Cerebellar cortex (tissue), 1 donor: Measurements from ENCODE around the gene SLC39A7.

Experiments
- DNase-seq: peaks from one replicate; pipeline ENCODE4 v3.0.0-alpha.2; 2015; ENCODE audit warnings: low spot score

The SLC39A7 gene

GRCh38 chr6:33236852-33237251 lies 36.2 kb downstream of the SLC39A7 start:
- no peak for DNase-seq

DNA sequence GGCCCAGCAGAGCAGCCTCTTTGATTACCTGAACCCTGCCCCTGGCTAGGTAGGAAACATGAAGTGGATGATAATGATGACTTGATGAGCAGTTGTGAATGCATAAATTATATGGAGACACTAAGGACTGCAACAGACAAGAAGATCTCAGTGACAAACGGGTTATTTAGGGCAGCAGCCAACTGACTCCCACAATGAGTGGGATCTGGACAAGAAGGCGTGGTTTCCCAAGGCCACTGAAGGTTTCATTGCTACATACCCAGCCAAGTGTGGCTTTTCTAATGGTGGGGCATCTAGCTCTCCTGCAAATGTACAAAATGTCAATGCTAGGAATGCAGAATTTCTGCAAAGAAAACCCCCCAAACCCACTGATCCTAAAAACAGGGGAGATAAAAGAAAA lies 37.1 kb downstream of the SLC39A7 start:
- DNase-seq, result no peak

DNA sequence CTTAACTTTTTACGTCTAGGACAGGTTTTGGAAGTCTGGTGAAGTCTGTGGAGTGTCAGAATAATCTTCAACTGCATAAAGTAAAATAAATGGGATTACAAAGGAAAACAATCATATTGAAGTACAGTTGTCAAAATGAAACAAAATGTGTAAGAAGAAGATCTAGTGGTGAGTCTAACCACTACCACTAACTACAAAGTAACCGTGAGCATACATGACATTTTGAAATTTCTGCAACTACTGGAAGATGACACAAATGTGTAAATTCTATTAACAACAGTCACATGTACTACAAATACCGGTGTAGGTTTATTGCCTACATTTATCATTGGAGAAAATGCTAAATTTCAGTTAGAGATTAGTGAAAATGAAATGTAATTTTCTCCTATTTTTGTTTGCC lies 41.3 kb downstream of the SLC39A7 start:
- no peak for DNase-seq

DNA sequence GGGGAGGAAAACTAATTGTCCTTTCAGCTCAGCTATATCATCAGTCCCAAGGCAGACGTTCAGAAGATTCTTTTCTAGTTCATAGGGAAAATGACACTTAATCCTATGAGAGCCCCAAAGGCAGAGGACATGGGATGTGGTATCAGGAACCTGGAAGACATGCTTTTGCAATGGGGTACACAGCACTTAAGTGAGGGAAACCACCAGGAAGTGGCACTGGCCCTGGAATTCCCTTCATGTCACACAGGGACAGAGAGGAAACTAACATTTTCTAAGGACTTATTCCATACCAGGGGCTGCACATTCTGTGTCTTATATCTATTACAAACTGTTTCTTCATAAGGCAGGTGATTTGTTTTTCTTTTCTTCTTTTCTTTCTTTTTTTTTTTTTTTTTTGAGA lies 42.8 kb downstream of the SLC39A7 start:
- DNase-seq, result no peak

GRCh38 chr6:33247977-33248642 lies 47.4 kb downstream of the SLC39A7 start:
- DNase-seq, result peak; percentile 92

DNA sequence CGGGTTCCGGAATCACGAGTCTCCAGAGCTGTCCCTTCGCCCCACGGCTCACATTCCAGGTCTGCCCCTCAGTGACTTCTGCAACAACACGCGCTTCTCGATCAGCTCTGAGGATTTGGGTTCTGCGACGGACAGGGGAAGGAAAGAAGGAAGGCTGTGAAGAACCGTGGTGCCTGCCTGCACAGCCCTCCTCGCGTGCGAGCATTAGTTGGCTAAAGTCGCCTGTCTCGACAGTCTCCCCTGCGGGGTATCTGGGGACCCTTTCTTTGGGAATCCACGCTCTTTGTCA lies 47.9 kb downstream of the SLC39A7 start:
- no peak for DNase-seq

DNA sequence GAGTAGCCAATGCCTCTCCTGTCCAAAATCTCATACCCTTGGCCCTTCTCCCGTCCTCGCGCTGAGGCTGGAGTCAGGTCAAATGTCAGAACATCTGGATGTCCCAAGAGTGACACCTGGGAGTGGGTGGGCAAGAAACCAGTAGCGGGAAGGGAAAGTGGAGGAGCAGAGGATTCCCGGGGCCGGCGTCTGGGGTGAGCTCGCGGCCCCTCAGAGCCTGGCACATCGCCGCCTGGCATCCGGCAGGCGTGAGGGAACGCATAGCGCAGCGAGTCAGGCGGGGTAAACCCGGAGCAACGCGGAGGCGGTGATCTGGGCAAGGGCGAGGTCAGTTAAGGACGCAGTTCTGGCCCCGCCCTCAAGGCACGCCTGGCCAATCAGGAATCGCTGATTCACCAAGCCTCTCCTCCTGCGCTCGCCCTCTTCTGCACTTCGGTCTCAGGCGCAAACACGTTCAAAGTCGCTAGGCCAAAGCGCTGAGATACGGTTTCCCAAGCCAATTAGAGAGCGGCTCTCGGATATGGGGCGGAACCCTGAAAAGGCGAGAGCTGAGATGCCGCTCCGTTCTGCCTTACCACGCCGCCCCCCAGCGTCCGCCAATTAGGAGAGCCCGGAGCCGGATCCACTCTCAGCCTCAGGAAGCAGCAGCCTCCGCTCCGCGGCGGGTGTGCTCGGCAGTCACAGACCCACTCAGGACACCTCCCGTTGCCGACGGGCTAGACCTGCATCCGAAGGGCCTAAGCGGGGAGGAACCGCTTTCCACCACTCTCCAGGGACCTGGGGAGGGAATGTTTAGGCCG lies 48.5 kb downstream of the SLC39A7 start:
- DNase-seq, result peak; percentile 100

DNA sequence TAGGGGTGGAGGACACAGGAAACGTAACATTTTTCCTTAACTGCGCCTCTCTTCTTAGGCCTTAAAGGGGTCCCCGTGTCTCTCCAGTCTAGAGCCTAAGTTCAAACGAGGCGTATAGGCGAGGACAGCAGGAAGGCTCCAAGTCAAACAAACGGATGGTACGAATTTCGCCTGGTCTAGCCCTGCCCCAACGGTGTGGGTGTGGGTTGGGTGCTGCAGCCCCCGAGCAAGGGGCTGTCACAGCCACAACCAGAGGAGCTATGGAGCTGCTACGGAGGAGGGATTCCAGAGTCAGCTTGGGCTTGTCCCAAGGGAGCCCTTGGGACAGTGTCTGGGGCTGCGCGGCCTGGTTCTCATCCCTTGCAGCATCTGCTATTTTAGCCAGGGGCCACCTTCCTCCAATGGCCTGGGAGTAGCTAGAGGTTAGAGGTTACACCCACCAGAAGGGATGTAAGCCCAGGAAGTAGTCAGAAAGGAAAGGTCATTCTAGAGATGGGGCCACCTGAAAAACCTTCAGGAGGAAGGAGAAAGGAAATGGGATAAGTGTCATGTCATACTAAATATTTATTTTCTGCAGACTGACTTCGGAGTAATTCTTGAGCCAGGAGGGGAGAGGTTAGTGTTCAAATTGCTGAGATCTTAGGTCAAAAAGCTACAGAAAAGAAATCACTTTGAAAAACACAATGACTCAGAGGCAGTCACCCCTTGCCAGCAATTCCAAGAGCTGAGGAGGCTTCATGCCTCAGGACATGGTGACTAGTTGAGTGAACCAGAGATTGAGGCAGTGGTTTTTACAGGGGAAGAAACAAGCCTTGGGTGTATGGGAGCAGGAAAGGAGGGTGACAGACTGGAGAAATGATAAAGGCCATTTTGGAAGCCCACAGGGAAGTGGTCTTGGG lies 49.3 kb downstream of the SLC39A7 start:
- DNase-seq, result no peak

DNA sequence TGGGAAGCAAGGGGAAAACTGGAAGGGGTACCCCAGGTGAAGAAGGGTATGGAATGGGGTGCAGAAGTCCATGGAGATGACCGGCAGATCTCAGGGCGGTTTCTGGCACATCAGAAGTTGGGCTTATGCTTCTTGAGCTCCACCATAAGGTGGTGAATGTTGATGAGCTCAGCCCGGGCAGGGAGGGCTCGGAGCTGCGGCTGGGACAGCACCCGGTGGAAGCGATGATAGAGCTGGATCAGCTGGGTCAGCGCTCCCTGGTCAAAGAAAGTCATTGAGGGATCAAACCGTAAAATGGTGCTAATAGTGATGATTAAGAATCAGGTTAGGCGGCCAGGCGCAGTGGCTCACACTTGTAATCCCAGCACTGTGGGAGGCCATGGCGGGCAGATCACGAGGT lies 50.1 kb downstream of the SLC39A7 start:
- no peak for DNase-seq

DNA sequence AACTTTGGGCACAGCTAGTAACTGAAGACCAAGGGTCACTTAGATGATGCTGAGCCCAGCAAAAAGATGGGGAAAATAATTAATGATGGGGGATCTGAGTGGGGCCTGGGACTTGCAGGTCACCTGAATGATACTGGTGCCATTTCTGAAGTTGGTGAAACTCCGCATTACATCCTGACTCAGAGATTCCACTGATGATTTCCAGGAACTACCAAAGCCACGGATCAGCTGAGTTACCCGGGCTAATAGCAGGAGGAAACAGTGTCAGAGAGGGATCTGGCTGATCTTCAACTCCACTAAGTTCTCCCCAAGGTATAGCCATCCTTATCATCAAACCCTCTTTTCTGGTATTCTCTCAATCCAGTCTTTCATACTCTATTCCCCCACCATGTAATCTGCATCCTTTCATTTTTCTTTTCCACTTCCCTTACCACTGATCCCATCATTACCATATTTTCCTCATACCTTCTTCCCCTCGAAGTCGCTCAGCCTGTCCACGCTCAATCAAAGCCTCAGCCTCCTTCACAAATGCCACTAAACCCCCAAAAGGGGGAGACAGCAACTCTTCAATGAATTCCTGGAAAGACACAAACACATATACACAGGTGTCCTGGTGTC lies 50.8 kb downstream of the SLC39A7 start:
- DNase-seq, result no peak

- DNase-seq, result no peak
These were observed 52.1 kb downstream of the SLC39A7 start for GRCh38 chr6:33252759-33253158.
